A673 (cell line): Measurements from ENCODE around the gene PJA2.

ENCODE experiments used
- CTCF ChIP-seq: fragments of 300-800, 200-600 bp; sonication (generic); conservative IDR thresholded peaks from 2 replicates; pipeline ENCODE4 v1.5.1; 2017; ENCODE audit warnings: low read depth, mild to moderate bottlenecking, antibody characterized with exemption, low read length, moderate library complexity, mixed read lengths
- EZH2 ChIP-seq: fragments of 200-600 bp; sonication (generic); IDR thresholded peaks from 2 replicates; pipeline ENCODE4 v1.6.1; 2017; ENCODE audit warnings: borderline replicate concordance, low read depth, mild to moderate bottlenecking, mixed read lengths, antibody characterized with exemption, low read length; ENCODE audit not compliant: poor library complexity, severe bottlenecking

GRCh38 chr5:109378095-109378494 is 31.7 kb downstream of the PJA2 start:
- no peak for TF ChIP-seq CTCF
- TF ChIP-seq EZH2, result no peak
